Osteoblast (primary cell): Measurements from ENCODE around the gene SNX27. TPM values are rescaled to one million over a fixed set of nuclear protein-coding genes. Genes with fewer than 3 reads are reported as not detected.

Experiments
- DNase-seq: peaks from one replicate; pipeline ENCODE4 v3.0.0; 2011; ENCODE audit warnings: low spot score, mixed read lengths; ENCODE audit not compliant: insufficient read length; ENCODE audit errors: missing footprints
- H2AFZ ChIP-seq: 2 replicates; pipeline ENCODE4 v1.6.0; 2011; ENCODE audit warnings: mild to moderate bottlenecking, low read length
- H3K27ac ChIP-seq: 2 replicates; pipeline ENCODE4 v1.5.1; 2011; ENCODE audit warnings: mild to moderate bottlenecking, low read depth, low read length, moderate library complexity
- H3K27me3 ChIP-seq: 2 replicates; pipeline ENCODE4 v1.6.0; 2012; ENCODE audit warnings: mild to moderate bottlenecking, control low read depth, inconsistent platforms, low read length, moderate library complexity; ENCODE audit not compliant: insufficient read depth
- H3K36me3 ChIP-seq: 2 replicates; pipeline ENCODE4 v1.5.1; 2011; ENCODE audit warnings: mild to moderate bottlenecking, low read length, control low read depth, moderate library complexity; ENCODE audit not compliant: insufficient read depth
- H3K4me1 ChIP-seq: 2 replicates; pipeline ENCODE4 v1.5.1; 2011; ENCODE audit warnings: mild to moderate bottlenecking, low read length, control low read depth, moderate library complexity; ENCODE audit not compliant: insufficient read depth
- H3K4me2 ChIP-seq: 2 replicates; pipeline ENCODE4 v1.6.0; 2011; ENCODE audit warnings: mild to moderate bottlenecking, low read length; ENCODE audit not compliant: insufficient read depth
- H3K4me3 ChIP-seq: fragments of 200-600 bp; sonication (generic); 3 replicates; pipeline ENCODE4 v1.5.1; 2012; ENCODE audit warnings: mild to moderate bottlenecking, low read length, inconsistent platforms; ENCODE audit not compliant: insufficient read depth
- H3K79me2 ChIP-seq: 2 replicates; pipeline ENCODE4 v1.6.0; 2012; ENCODE audit warnings: mild to moderate bottlenecking, low read length, control low read depth, inconsistent platforms; ENCODE audit not compliant: insufficient read depth
- H3K9me3 ChIP-seq: 2 replicates; pipeline ENCODE4 v1.5.1; 2011; ENCODE audit warnings: low read depth, low read length, control low read depth
- H4K20me1 ChIP-seq: 2 replicates; pipeline ENCODE4 v1.6.0; 2012; ENCODE audit warnings: mild to moderate bottlenecking, low read length, control low read depth; ENCODE audit not compliant: insufficient read depth
- total RNA-seq: library from RNA; depleted of rRNA; stranded (reverse); fragments of >200 nt; gene quantifications from 2 replicates; pipeline ENCODE4 v1.2.3, GENCODE V29; 2012
- TF ChIP-seq, protein P1 (sequence below): IDR thresholded peaks from 2 replicates; pipeline ENCODE4 v1.5.1; 2011; ENCODE audit warnings: mild to moderate bottlenecking, low read depth, low read length, moderate library complexity; ENCODE audit errors: extremely low read depth

Gene SNX27
- total RNA-seq, 1 donor: 23.5 TPM

DNA sequence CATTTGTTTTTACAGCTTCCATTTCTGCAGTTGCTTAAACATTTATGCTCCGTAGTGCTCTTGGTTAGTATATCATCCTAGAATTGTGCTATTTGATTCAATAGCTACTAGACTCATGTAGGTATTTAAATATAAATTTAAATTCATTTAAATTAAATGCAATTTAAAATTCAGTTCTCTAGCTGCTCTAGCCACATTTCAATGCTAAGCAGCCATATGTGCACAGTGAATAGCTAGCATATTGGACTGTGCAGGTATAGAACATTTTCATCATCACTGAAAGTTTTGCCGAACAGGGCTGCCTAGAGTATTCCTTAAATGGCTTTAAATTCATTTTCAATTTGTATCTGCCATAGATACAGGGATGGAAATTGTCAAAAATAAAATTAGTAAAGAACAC, 72.3 kb downstream of the SNX27 start:
- DNase-seq: no peak
- no peak overlapping the region for H2AFZ ChIP-seq
- H3K4me1 ChIP-seq: peaks cover 13% of the 10 kb centered on the region
- TF ChIP-seq, protein P1, sequence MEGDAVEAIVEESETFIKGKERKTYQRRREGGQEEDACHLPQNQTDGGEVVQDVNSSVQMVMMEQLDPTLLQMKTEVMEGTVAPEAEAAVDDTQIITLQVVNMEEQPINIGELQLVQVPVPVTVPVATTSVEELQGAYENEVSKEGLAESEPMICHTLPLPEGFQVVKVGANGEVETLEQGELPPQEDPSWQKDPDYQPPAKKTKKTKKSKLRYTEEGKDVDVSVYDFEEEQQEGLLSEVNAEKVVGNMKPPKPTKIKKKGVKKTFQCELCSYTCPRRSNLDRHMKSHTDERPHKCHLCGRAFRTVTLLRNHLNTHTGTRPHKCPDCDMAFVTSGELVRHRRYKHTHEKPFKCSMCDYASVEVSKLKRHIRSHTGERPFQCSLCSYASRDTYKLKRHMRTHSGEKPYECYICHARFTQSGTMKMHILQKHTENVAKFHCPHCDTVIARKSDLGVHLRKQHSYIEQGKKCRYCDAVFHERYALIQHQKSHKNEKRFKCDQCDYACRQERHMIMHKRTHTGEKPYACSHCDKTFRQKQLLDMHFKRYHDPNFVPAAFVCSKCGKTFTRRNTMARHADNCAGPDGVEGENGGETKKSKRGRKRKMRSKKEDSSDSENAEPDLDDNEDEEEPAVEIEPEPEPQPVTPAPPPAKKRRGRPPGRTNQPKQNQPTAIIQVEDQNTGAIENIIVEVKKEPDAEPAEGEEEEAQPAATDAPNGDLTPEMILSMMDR: no peak
- H3K4me3 ChIP-seq: no peak overlapping the region
- H3K27ac ChIP-seq: no peak overlapping the region
- H3K79me2 ChIP-seq: no peaks in the 10 kb centered on the region
- peaks cover 3% of the 10 kb centered on the region for H3K36me3 ChIP-seq
- no peaks in the 10 kb centered on the region for H3K27me3 ChIP-seq
- no peaks in the 10 kb centered on the region for H3K9me3 ChIP-seq
- no peaks in the 10 kb centered on the region for H4K20me1 ChIP-seq
- H3K4me2 ChIP-seq: no peak overlapping the region

DNA sequence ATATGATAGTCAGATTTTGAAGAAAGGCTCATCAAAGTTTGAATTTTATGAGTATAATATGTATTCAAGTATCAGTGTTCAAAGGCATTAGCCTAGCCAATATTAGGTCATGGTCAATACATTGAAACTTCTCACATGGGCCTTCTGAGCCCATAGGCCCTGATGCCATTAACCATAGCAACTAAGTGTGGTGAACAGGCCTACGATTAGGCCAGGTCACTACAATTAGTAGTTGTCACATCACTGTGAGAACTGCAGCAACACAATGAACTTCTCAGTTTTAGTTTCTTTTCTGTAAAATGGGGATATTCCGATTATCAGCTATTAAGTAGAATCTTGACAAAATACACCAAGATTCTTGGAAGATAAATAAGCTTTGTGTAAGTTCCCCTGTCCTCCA, 74.7 kb downstream of the SNX27 start:
- Histone ChIP-seq H3K4me2 (no peak overlapping the region), H3K9me3 (no peaks in the 10 kb centered on the region), H2AFZ (no peak overlapping the region), H4K20me1 (no peaks in the 10 kb centered on the region), H3K27me3 (no peaks in the 10 kb centered on the region), H3K36me3 (peaks cover 3% of the 10 kb centered on the region), H3K4me3 (no peak overlapping the region), H3K4me1 (peaks cover 2% of the 10 kb centered on the region), H3K79me2 (no peaks in the 10 kb centered on the region), H3K27ac (no peak overlapping the region)
- TF ChIP-seq, protein P1: no peak
- no peak for DNase-seq

DNA sequence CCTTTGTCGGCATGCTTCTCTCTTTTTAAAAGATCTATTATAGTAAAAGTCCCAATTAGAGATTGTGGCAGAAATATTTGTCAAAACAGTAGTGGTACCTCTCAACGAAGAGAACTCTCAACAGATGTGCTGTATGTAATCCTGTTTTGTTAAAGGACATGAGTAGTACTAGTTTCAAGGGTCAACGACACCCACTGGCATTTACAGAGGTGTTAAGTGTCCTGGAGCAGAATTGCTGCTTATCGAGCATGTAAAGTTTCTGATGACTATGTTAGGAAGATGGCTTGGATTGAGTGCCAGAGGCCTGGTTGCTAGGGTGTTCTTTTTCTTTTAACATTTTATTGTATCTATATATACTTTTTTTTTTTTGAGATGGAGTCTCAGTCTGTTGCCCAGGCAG, 77.6 kb downstream of the SNX27 start:
- Histone ChIP-seq H3K27me3 (no peaks in the 10 kb centered on the region), H3K79me2 (no peaks in the 10 kb centered on the region), H4K20me1 (no peaks in the 10 kb centered on the region), H3K4me3 (no peak overlapping the region), H3K36me3 (peaks cover 20% of the 10 kb centered on the region), H3K4me2 (no peak overlapping the region), H3K4me1 (no peaks in the 10 kb centered on the region), H2AFZ (no peak overlapping the region), H3K27ac (no peak overlapping the region), H3K9me3 (no peaks in the 10 kb centered on the region)
- TF ChIP-seq, protein P1: no peak
- no peak for DNase-seq

DNA sequence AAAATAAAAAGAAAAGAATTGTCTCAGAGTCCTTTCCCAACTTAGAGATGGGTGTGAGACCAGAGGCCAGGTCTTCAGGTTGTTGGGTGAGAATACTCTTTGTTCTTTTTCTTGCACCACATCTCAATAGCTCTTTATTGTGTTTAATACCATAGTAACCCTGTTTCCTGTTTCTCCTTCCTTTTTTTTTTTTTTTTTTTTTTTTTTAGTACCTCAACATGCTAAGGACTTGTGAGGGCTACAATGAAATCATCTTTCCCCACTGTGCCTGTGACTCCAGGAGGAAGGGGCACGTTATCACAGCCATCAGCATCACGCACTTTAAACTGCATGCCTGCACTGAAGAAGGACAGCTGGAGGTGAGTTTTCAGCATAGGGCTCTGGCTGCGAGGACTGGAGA, 80.4 kb downstream of the SNX27 start:
- TF ChIP-seq, protein P1: no peak
- DNase-seq: no peak
- H3K4me2 ChIP-seq: no peak overlapping the region
- peaks cover 22% of the 10 kb centered on the region for H3K36me3 ChIP-seq
- H3K27me3 ChIP-seq: no peaks in the 10 kb centered on the region
- H3K27ac ChIP-seq: no peak overlapping the region
- H2AFZ ChIP-seq: no peak overlapping the region
- no peaks in the 10 kb centered on the region for H3K79me2 ChIP-seq
- no peaks in the 10 kb centered on the region for H4K20me1 ChIP-seq
- no peak overlapping the region for H3K4me3 ChIP-seq
- H3K4me1 ChIP-seq: no peaks in the 10 kb centered on the region
- no peaks in the 10 kb centered on the region for H3K9me3 ChIP-seq
